Inferior parietal cortex (tissue), 1 donor: Measurements from ENCODE around the gene TBX19.

Source experiments
- DNase-seq: peaks from one replicate; pipeline ENCODE4 v3.0.0-alpha.2; 2016; ENCODE audit errors: extremely low spot score

The TBX19 gene

DNA sequence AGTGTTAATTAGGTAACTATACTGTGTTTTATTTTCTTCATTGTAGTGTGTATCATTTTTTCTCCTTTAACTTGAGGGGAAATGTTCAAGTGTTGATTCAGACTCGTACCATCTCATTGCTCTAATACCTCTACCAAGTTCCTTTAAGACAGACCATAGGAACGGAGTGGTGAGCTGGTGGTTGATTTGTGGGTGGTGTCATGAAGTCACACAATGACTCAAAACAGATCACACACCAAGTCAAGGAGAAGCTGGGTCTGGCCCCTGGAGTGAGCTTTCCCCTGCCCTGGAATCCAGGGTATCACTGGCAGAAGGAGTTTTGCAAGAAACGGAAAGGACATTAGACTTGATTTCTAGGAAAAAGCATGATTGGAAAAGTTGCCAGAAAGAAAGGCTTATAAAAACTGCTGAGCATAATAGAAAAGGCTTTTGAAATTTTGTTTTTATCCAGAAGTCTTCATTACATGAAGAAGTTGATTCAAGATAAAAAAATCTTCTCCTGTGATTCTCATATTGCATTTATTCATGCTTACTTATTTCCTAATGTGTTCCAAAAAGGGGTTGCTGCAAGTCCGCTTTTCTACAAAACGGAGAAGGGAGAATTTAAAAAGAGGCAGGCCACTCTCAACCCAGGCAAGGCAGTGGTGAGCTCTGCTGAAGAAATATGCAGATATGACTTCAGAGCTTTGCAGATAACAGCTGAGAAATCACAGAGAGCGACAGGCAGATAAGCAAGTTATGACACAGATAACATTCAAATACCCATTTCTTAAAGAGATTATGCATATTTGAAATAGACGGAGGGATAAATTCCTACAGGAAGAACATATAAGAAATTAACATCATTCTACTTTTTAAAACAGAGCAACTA is 79.7 kb downstream of the TBX19 start:
- no peak for DNase-seq

DNA sequence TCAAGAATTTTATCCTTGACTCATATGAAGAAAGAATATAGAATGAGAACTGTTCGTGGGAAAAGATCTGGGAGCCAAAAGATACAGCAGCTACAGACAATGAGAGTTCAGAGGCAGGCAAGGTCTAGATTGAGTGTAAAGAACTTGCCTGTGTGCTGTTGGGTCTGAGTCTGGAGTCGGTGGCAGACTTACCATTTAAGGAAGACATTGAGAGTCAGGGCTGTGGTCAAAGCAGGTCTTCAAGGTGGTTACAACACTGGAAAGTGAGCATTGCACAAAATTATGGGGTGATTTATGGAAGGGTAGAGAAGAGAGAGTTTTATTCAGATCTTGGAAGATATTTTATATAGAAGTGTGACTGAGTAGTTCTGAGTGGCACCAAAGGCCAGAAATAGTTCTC is 80.6 kb downstream of the TBX19 start:
- DNase-seq: no peak

DNA sequence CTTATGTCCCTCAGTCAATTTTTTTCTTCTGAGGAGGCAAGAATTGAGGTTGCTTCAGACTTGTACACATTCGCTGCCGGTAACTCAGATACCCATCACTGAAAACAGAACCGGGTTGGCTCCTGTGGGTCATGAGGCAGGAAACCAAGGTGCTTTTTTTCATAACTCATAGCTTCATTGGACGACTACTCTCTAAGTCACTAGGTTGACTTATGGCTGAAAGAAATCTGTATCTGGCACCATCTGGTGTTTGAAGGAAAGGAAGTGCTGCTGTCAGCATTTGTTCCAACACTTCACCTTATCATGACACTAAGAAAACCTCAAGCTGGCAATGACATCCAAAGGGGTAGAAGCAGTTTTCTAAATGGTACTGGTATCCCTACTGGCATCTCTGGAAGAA is 82.3 kb downstream of the TBX19 start:
- no peak for DNase-seq
